K562 (cell line): ENCODE data around the gene LPAR2. TPM values are rescaled to one million over a fixed set of nuclear protein-coding genes. Genes with fewer than 3 reads are reported as not detected.

ENCODE experiments used
- ATAC-seq: fragments of 200-7000 bp; cut with Tn5 transposase; 3 replicates; pipeline ENCODE4 v1.9.1; 2020; ENCODE audit warnings: moderate library complexity
- BruUV-seq: library from RNA; stranded (reverse); fragments of 400-500 nt; replicated peaks from 2 replicates; lab custom pipeline; 2021; lab: Mats Ljungman, UMichigan
- CTCF ChIA-PET: fragments of 300-600 bp; formaldehyde crosslinking; extraction: SDS; loops from one replicate; lab custom pipeline; 2021; ENCODE audit warnings: low intra/inter-chr PET ratio; lab: Yijun Ruan, JAX
- POLR2A ChIA-PET: fragments of 300-600, 350-650 bp; sonication (Branson Sonifier 250); formaldehyde crosslinking; extraction: SDS; loops from one replicate; lab custom pipeline; 2021; ENCODE audit warnings: antibody characterized with exemption, inconsistent platforms; lab: Yijun Ruan, JAX
- DNase-seq, 4 experiments: peaks; one replicate each; pipeline versions ENCODE4 v3.0.0 to v3.0.0-alpha.2; 2011 to 2018; ENCODE audit warnings: low spot score in 3 of 4, mixed read lengths in 3 of 4; ENCODE audit errors: extremely low read depth in 1 of 4
- FAIRE-seq: peaks from 2 replicates; lab custom pipeline; 2011; peaks lifted over from hg19 to GRCh38; lab: Jason Lieb, UNC
- H2AFZ ChIP-seq: 2 replicates; pipeline ENCODE4 v1.6.0; 2011; ENCODE audit warnings: low read depth, low read length, control low read depth, inconsistent platforms
- H3K27ac ChIP-seq: fragments of 200-600 bp; 3 replicates; pipeline ENCODE4 v1.8.0; 2011; ENCODE audit warnings: low read depth, mild to moderate bottlenecking, control low read depth, inconsistent platforms, low read length, moderate library complexity, mixed read lengths; ENCODE audit errors: extremely low read depth
- H3K27me3 ChIP-seq, 2 experiments: fragments of 300-600 bp in 1 of 2; 2 replicates in 1 of 2; 3 replicates in 1 of 2; pipeline versions ENCODE4 v1.6.0 to v1.8.0; 2011; ENCODE audit warnings: inconsistent platforms in 2 of 2, low read length in 2 of 2, mild to moderate bottlenecking in 1 of 2, mixed read lengths in 1 of 2, moderate library complexity in 1 of 2; ENCODE audit not compliant: control insufficient read depth in 2 of 2, insufficient read depth in 2 of 2
- H3K36me3 ChIP-seq: fragments of 300-600 bp; 3 replicates; pipeline ENCODE4 v1.8.0; 2011; ENCODE audit warnings: mild to moderate bottlenecking, low read length, inconsistent platforms; ENCODE audit not compliant: control insufficient read depth, insufficient read depth
- H3K4me1 ChIP-seq, 2 experiments: fragments of 200-600 bp in 1 of 2; replicated peaks in 1 of 2; 2 replicates in 1 of 2; 3 replicates in 1 of 2; pipeline versions ENCODE4 v1.5.1 to v1.8.0; 2011; ENCODE audit warnings: inconsistent platforms in 2 of 2, low read length in 2 of 2, mild to moderate bottlenecking in 1 of 2, mixed read lengths in 1 of 2, moderate library complexity in 1 of 2; ENCODE audit not compliant: control insufficient read depth in 2 of 2, insufficient read depth in 2 of 2
- H3K4me2 ChIP-seq: 2 replicates; pipeline ENCODE4 v1.6.1; 2011; ENCODE audit warnings: low read length, control low read depth, inconsistent platforms, mixed read lengths; ENCODE audit not compliant: insufficient read depth
- H3K4me3 ChIP-seq: fragments of 200-600 bp; sonication (generic), shearing (Covaris generic); 2 replicates; pipeline ENCODE4 v1.5.1; 2016; ENCODE audit warnings: control low read depth, inconsistent platforms
- H3K79me2 ChIP-seq: fragments of 200-600 bp; 3 replicates; pipeline ENCODE4 v1.8.0; 2011; ENCODE audit warnings: low read length, inconsistent platforms; ENCODE audit not compliant: control insufficient read depth, insufficient read depth
- H3K9ac ChIP-seq, 2 experiments: 2 replicates each; pipeline versions ENCODE4 v1.6.0 to v1.6.1; 2011; ENCODE audit warnings: low read depth in 2 of 2, low read length in 2 of 2, control low read depth in 1 of 2, inconsistent platforms in 1 of 2, mild to moderate bottlenecking in 1 of 2, mixed read lengths in 1 of 2; ENCODE audit not compliant: insufficient read depth in 1 of 2
- H3K9me1 ChIP-seq: one replicate; pipeline ENCODE4 v1.6.0; 2011; ENCODE audit warnings: inconsistent platforms, mild to moderate bottlenecking, low read length, moderate library complexity; ENCODE audit not compliant: control insufficient read depth, insufficient read depth
- H3K9me3 ChIP-seq: replicated peaks from 2 replicates; pipeline ENCODE4 v1.5.1; 2011; ENCODE audit warnings: low read depth, low read length, inconsistent platforms; ENCODE audit not compliant: control insufficient read depth, insufficient read depth
- H4K20me1 ChIP-seq: replicated peaks from 2 replicates; pipeline ENCODE4 v1.6.1; 2011; ENCODE audit warnings: low read length, inconsistent platforms, mixed read lengths; ENCODE audit not compliant: control insufficient read depth, insufficient read depth
- BRD4 ChIP-seq: fragments of 200-600 bp; sonication (generic); IDR thresholded peaks from 2 replicates; pipeline ENCODE4 v1.6.1; 2017; ENCODE audit warnings: inconsistent platforms
- EGR1 ChIP-seq: fragments of 450-650 bp; conservative IDR thresholded peaks from 2 replicates; pipeline ENCODE4 v1.6.1; 2017; ENCODE audit warnings: mild to moderate bottlenecking
- ETS1 ChIP-seq: conservative IDR thresholded peaks from 2 replicates; pipeline ENCODE4 v1.6.1; 2011; ENCODE audit warnings: low read depth, mild to moderate bottlenecking, low read length; ENCODE audit not compliant: control insufficient read depth
- HOMEZ ChIP-seq: fragments of 250-450 bp; sonication (Bioruptor Pico); IDR thresholded peaks from 2 replicates; pipeline ENCODE4 v1.4.0; 2020; ENCODE audit warnings: mild to moderate bottlenecking, moderate library complexity
- PML ChIP-seq: IDR thresholded peaks from 2 replicates; pipeline ENCODE4 v1.6.1; 2012; ENCODE audit warnings: low read length, inconsistent platforms
- SMARCE1 ChIP-seq: fragments of 450-650 bp; IDR thresholded peaks from 2 replicates; pipeline ENCODE4 v1.7.1; 2016; ENCODE audit warnings: mild to moderate bottlenecking
- YY1 ChIP-seq, 3 experiments: IDR thresholded peaks; 2 replicates each; pipeline ENCODE4 v1.6.1; 2011; ENCODE audit warnings: low read length in 2 of 3, mild to moderate bottlenecking in 2 of 3, moderate library complexity in 2 of 3, borderline replicate concordance in 1 of 3, control low read depth in 1 of 3, low read depth in 1 of 3; ENCODE audit not compliant: insufficient read depth in 3 of 3, insufficient replicate concordance in 2 of 3, control insufficient read depth in 1 of 3, insufficient read length in 1 of 3; ENCODE audit errors: extremely low read depth in 1 of 3
- ZNF740 ChIP-seq, 3 experiments: fragments of 200-800 bp in 1 of 3; sonication (Bioruptor generic) in 1 of 3; sonication (generic) in 1 of 3; formaldehyde crosslinking in 1 of 3; IDR thresholded peaks; 2 replicates each; pipeline versions ENCODE4 v1.6.1 to v1.8.0; 2016 to 2022; ENCODE audit warnings: mild to moderate bottlenecking in 2 of 3, missing compliant biosample characterization in 2 of 3, missing genetic modification characterization in 2 of 3, missing genetic modification reagents in 1 of 3
- WGBS: fragments of 100-300 bp; shearing (Covaris generic); methylation state at CpG from one replicate; pipeline ENCODE4 v1.1.6; 2016; ENCODE audit warnings: low coverage, mixed read lengths; ENCODE audit not compliant: insufficient coverage; ENCODE audit errors: missing lambda C conversion rate; 5-methylcytosine and 5-hydroxymethylcytosine counted together
- in situ Hi-C: fragments of 300-500 bp; cut with MboI; formaldehyde crosslinking; loops from 4 replicates; pipeline ENCODE4 v1.15.0; 2018; ENCODE audit warnings: inconsistent platforms, mixed read lengths
- intact Hi-C: fragments of 100-400 bp; cut with micrococcal nuclease; formaldehyde crosslinking; loops from 2 replicates; pipeline ENCODE4 v1.14.2; 2022
- polyA plus RNA-seq, 8 experiments: library from polyadenylated mRNA; depleted of rRNA in 4 of 8; stranded (reverse) in 5 of 8; unstranded in 3 of 8; fragments of >200 nt; fragmentation: Nextera tagmentation in 2 of 8; fragmentation: Illumina TruSeq in 1 of 8; extraction: Ambion mirVana in 2 of 8; extraction: Trizol in 1 of 8; gene quantifications; 2 replicates each; pipeline versions ENCODE4 v1.2.1 to v1.2.3, GENCODE V29; 2011 to 2014; ENCODE audit warnings: inconsistent platforms in 1 of 8, missing spikeins in 1 of 8
- total RNA-seq, 7 experiments: library from RNA; depleted of rRNA in 6 of 7; stranded (reverse); fragments of >200 nt in 6 of 7; fragmentation: Illumina TruSeq in 2 of 7; extraction: Trizol in 2 of 7; gene quantifications; 2 replicates each; pipeline versions ENCODE4 v1.2.1 to v1.2.3, GENCODE V29; 2011 to 2021; ENCODE audit warnings: low replicate concordance in 1 of 7

LPAR2 gene
- total and polyA plus RNA-seq, 9 of the 15 experiments (the other 6 are each of a cell fraction or from before 2014, with no cell fraction given), result 0.63 to 13.8 (median 4.4) TPM

GRCh38 chr19:19642506-19643157, 14.6 kb upstream of the LPAR2 start:
- FAIRE-seq, result peak; percentile 72

More at GRCh38 chr19:19642506-19643157, 14.6 kb upstream of the LPAR2 start:
- intact Hi-C loops (loop anchor here (2.0 to 5.0 kb wide), 2 partner anchors 90 to 110 kb away; no protein-coding TSS in a partner anchor), in situ Hi-C loops (loop anchor here (25.0 kb wide), 1 partner anchor 105 kb away; the partner anchor contains the start of genes CILP2 and YJEFN3)
- H3K4me1 ChIP-seq, result peaks cover 3 to 24% of the 10 kb centered on the region in 2 experiments; a peak in 3 of 5 replicates
- peak overlapping the region; percentile 75 for H3K27ac ChIP-seq
- H3K36me3 ChIP-seq, result peaks cover 35% of the 10 kb centered on the region; the same call in 2 of the 3 replicates
- peak overlapping the region; percentile 83 for H2AFZ ChIP-seq
- ATAC-seq (peak; percentile 45), DNase-seq (peak; percentile 16 to 47 (median 40))
- no peaks in the 10 kb centered on the region for H3K9me1 ChIP-seq
- H3K9ac ChIP-seq, result peak overlapping the region; percentile 68 to 93
- peak overlapping the region; percentile 84 for H3K4me3 ChIP-seq
- POLR2A ChIA-PET, result interaction anchor here (0.6 kb wide), 1 partner anchor 93 kb away, joined by 3 read pairs; no protein-coding TSS in a partner anchor
- WGBS, result 19% methylated on average over 15 of the region's 16 CpGs
- no TSS peak for BruUV-seq
- H3K27me3 ChIP-seq, result no peaks in the 10 kb centered on the region
- no peaks in the 10 kb centered on the region for H3K9me3 ChIP-seq
- H4K20me1 ChIP-seq, result no peaks in the 10 kb centered on the region
- peak overlapping the region; percentile 85 for H3K4me2 ChIP-seq
- peaks cover 3% of the 10 kb centered on the region; the same call in 1 of the 3 replicates for H3K79me2 ChIP-seq
- no peak for TF ChIP-seq PML
- peak; percentile 47 for TF ChIP-seq EGR1
- TF ChIP-seq ZNF740 (CRISPR knock-in tag; IDR thresholded peaks at IDR 0.05), result peak; percentile 71; the same call in 1 of the 2 replicates
- TF ChIP-seq ZNF740 (tag; IDR thresholded peaks at IDR 0.05), result no peak
- 0 out of 2 replicates have a peak, but pooled peaks have one; percentile 11 for TF ChIP-seq SMARCE1
- peak; percentile 8; the same call in 1 of the 2 replicates for TF ChIP-seq BRD4
- peak in 1 of 3 experiments; percentile 1 for TF ChIP-seq YY1 (IDR thresholded peaks at IDR 0.05; ENCODE audit: borderline replicate concordance in 1 of 3, control insufficient read depth in 1 of 3, extremely low read depth in 1 of 3, insufficient read depth in 3 of 3, insufficient read length in 1 of 3, insufficient replicate concordance in 2 of 3, low read depth in 1 of 3, low read length in 2 of 3)
- 0 out of 2 replicates have a peak, but pooled peaks have one; percentile 39 for TF ChIP-seq ETS1
- no peak for TF ChIP-seq HOMEZ
- TF ChIP-seq, all 486 proteins: peak for 6
- CTCF ChIA-PET, result interaction anchor here (0.7 to 1.8 kb wide), 4 partner anchors 79 to 127 kb away, joined by 3 to 30 read pairs (median 4); partner anchors contain the start of gene NDUFA13
